GM10266 (cell line): ENCODE data around the gene TRIO.

Source experiments
- DNase-seq: peaks from one replicate; pipeline ENCODE4 v3.0.0; 2012; ENCODE audit errors: extremely low spot score
- CTCF ChIP-seq: IDR thresholded peaks from 2 replicates; pipeline ENCODE4 v1.5.1; 2012; ENCODE audit warnings: mild to moderate bottlenecking, low read depth; ENCODE audit not compliant: control insufficient read depth, insufficient read depth; ENCODE audit errors: missing control alignments

Gene TRIO

GRCh38 chr5:14167211-14167845, 24.2 kb downstream of the TRIO start:
- TF ChIP-seq CTCF = no peak
- DNase-seq = no peak

GRCh38 chr5:14168144-14168792, 25.1 kb downstream of the TRIO start:
- no peak for TF ChIP-seq CTCF
- DNase-seq = no peak

- DNase-seq = no peak
Observed at GRCh38 chr5:14168793-14169262, 25.7 kb downstream of the TRIO start.

GRCh38 chr5:14171046-14171445, 27.9 kb downstream of the TRIO start:
- no peak for DNase-seq
- TF ChIP-seq CTCF = no peak

More at GRCh38 chr5:14168793-14169262, 25.7 kb downstream of the TRIO start:
- no peak for TF ChIP-seq CTCF

GRCh38 chr5:14171621-14172020, 28.5 kb downstream of the TRIO start:
- DNase-seq = no peak
- no peak for TF ChIP-seq CTCF

GRCh38 chr5:14172149-14172795, 29.1 kb downstream of the TRIO start:
- peak; percentile 55 for DNase-seq

More at GRCh38 chr5:14172149-14172795, 29.1 kb downstream of the TRIO start:
- TF ChIP-seq CTCF = no peak
